ENCODE data around the gene CCDC195.
A peak's percentile ranks its signal among the peaks of the same experiment; 100 is the strongest.
"Not testable (repeated sequence)": the region's sequence is repeated elsewhere in the genome, so short reads cannot be mapped to it uniquely, and the experiment has no call there.

The CCDC195 gene

GRCh38 chr2:224670203-224670602 is 46.0 kb downstream of the CCDC195 start:
- no peak overlapping the region for H3K9ac ChIP-seq (ENCODE audit: low read length)
- H3K36me3 ChIP-seq (replicated peaks; ENCODE audit: low read depth, low read length): peaks cover 4% of the 10 kb centered on the region
- peaks cover 37% of the 10 kb centered on the region for H3K4me1 ChIP-seq (ENCODE audit: low read length)
- H3K27ac ChIP-seq (ENCODE audit: low read length): no peak overlapping the region
- no peak for TF ChIP-seq CTCF (IDR thresholded peaks at IDR 0.05; ENCODE audit: low read depth, low read length)
- no peak for TF ChIP-seq EZH2phosphoT487 (IDR thresholded peaks at IDR 0.05; ENCODE audit: low read depth)
- no peaks in the 10 kb centered on the region for H3K9me3 ChIP-seq (ENCODE audit: insufficient read depth, low read length)
- H3K4me2 ChIP-seq (ENCODE audit: low read length): no peak overlapping the region
- no peaks in the 10 kb centered on the region for H4K20me1 ChIP-seq (ENCODE audit: insufficient read depth, low read length)
- H2AFZ ChIP-seq (ENCODE audit: low read depth, low read length): no peak overlapping the region
- H3K79me2 ChIP-seq (ENCODE audit: low read length): no peaks in the 10 kb centered on the region
- no peak overlapping the region for H3K4me3 ChIP-seq (ENCODE audit: low read length)
- no peaks in the 10 kb centered on the region for H3K27me3 ChIP-seq (ENCODE audit: low read depth, low read length)

- peaks cover 7% of the 10 kb centered on the region for H3K36me3 ChIP-seq (replicated peaks; ENCODE audit: low read depth, low read length)
- no peaks in the 10 kb centered on the region for H3K27me3 ChIP-seq (ENCODE audit: low read depth, low read length)
- H3K79me2 ChIP-seq (ENCODE audit: low read length): no peaks in the 10 kb centered on the region
- H3K9me3 ChIP-seq (ENCODE audit: insufficient read depth, low read length): 0 out of 2 replicates have a peak, but pooled peaks cover 2% of the 10 kb centered on the region
- peaks cover 37% of the 10 kb centered on the region for H3K4me1 ChIP-seq (ENCODE audit: low read length)
- H3K27ac ChIP-seq (ENCODE audit: low read length): no peak overlapping the region
- H4K20me1 ChIP-seq (ENCODE audit: insufficient read depth, low read length): no peaks in the 10 kb centered on the region
- TF ChIP-seq CTCF (IDR thresholded peaks at IDR 0.05; ENCODE audit: low read depth, low read length) (no peak), EZH2phosphoT487 (IDR thresholded peaks at IDR 0.05; ENCODE audit: low read depth) (no peak)
- H2AFZ ChIP-seq (ENCODE audit: low read depth, low read length): no peak overlapping the region
- H3K4me2 ChIP-seq (ENCODE audit: low read length): 0 out of 2 replicates have a peak overlapping the region, but pooled peaks have one; percentile 32
- H3K4me3 ChIP-seq (ENCODE audit: low read length): no peak overlapping the region
- no peak overlapping the region for H3K9ac ChIP-seq (ENCODE audit: low read length)
These were observed 46.7 kb downstream of the CCDC195 start for GRCh38 chr2:224669449-224669848.

- no peaks in the 10 kb centered on the region for H3K27me3 ChIP-seq (ENCODE audit: low read depth, low read length)
- no peaks in the 10 kb centered on the region for H4K20me1 ChIP-seq (ENCODE audit: insufficient read depth, low read length)
- H2AFZ ChIP-seq (ENCODE audit: low read depth, low read length): no peak overlapping the region
- H3K79me2 ChIP-seq (ENCODE audit: low read length): no peaks in the 10 kb centered on the region
- H3K9ac ChIP-seq (ENCODE audit: low read length): no peak overlapping the region
- no peak overlapping the region for H3K4me3 ChIP-seq (ENCODE audit: low read length)
- peaks cover 37% of the 10 kb centered on the region for H3K4me1 ChIP-seq (ENCODE audit: low read length)
- H3K4me2 ChIP-seq (ENCODE audit: low read length): peak overlapping the region; percentile 65
- peaks cover 7% of the 10 kb centered on the region for H3K36me3 ChIP-seq (replicated peaks; ENCODE audit: low read depth, low read length)
- H3K27ac ChIP-seq (ENCODE audit: low read length): peak overlapping the region; percentile 75
- 0 out of 2 replicates have a peak, but pooled peaks cover 4% of the 10 kb centered on the region for H3K9me3 ChIP-seq (ENCODE audit: insufficient read depth, low read length)
- no peak for TF ChIP-seq EZH2phosphoT487 (IDR thresholded peaks at IDR 0.05; ENCODE audit: low read depth)
- TF ChIP-seq CTCF (IDR thresholded peaks at IDR 0.05; ENCODE audit: low read depth, low read length): no peak
These were observed 47.8 kb downstream of the CCDC195 start for GRCh38 chr2:224668123-224668909.

GRCh38 chr2:224666951-224667553 is 49.1 kb downstream of the CCDC195 start:
- Histone ChIP-seq H3K4me3 (ENCODE audit: low read length) (peak overlapping the region; percentile 49), H3K4me2 (ENCODE audit: low read length) (peak overlapping the region; percentile 65), H3K27ac (ENCODE audit: low read length) (peak overlapping the region; percentile 75), H4K20me1 (ENCODE audit: insufficient read depth, low read length) (no peaks in the 10 kb centered on the region), H3K36me3 (replicated peaks; ENCODE audit: low read depth, low read length) (peaks cover 7% of the 10 kb centered on the region), H3K4me1 (ENCODE audit: low read length) (peaks cover 37% of the 10 kb centered on the region), H3K9ac (ENCODE audit: low read length) (peak overlapping the region; percentile 33), H3K79me2 (ENCODE audit: low read length) (no peaks in the 10 kb centered on the region), H2AFZ (ENCODE audit: low read depth, low read length) (no peak overlapping the region), H3K9me3 (ENCODE audit: insufficient read depth, low read length) (0 out of 2 replicates have a peak, but pooled peaks cover 4% of the 10 kb centered on the region), H3K27me3 (ENCODE audit: low read depth, low read length) (no peaks in the 10 kb centered on the region)
- no peak for TF ChIP-seq CTCF (IDR thresholded peaks at IDR 0.05; ENCODE audit: low read depth, low read length)
- TF ChIP-seq EZH2phosphoT487 (IDR thresholded peaks at IDR 0.05; ENCODE audit: low read depth): peak; percentile 57; the same call in 1 of the 2 replicates

GRCh38 chr2:224663322-224663721 is 52.8 kb downstream of the CCDC195 start:
- H4K20me1 ChIP-seq (ENCODE audit: insufficient read depth, low read length); H3K27me3 ChIP-seq (ENCODE audit: low read depth, low read length); H3K9ac ChIP-seq (ENCODE audit: low read length); H3K4me2 ChIP-seq (ENCODE audit: low read length); H3K79me2 ChIP-seq (ENCODE audit: low read length); H3K36me3 ChIP-seq (replicated peaks; ENCODE audit: low read depth, low read length); H3K4me3 ChIP-seq (ENCODE audit: low read length); H2AFZ ChIP-seq (ENCODE audit: low read depth, low read length); H3K27ac ChIP-seq (ENCODE audit: low read length); H3K9me3 ChIP-seq (ENCODE audit: insufficient read depth, low read length): not testable (repeated sequence)
- peaks cover 32% of the 10 kb centered on the region for H3K4me1 ChIP-seq (ENCODE audit: low read length)

GRCh38 chr2:224661708-224662107 is 54.5 kb downstream of the CCDC195 start:
- H3K9ac ChIP-seq (ENCODE audit: low read length); H3K4me2 ChIP-seq (ENCODE audit: low read length); H3K27ac ChIP-seq (ENCODE audit: low read length); H3K27me3 ChIP-seq (ENCODE audit: low read depth, low read length); H4K20me1 ChIP-seq (ENCODE audit: insufficient read depth, low read length); H3K4me3 ChIP-seq (ENCODE audit: low read length); H2AFZ ChIP-seq (ENCODE audit: low read depth, low read length); H3K36me3 ChIP-seq (replicated peaks; ENCODE audit: low read depth, low read length); H3K79me2 ChIP-seq (ENCODE audit: low read length); H3K9me3 ChIP-seq (ENCODE audit: insufficient read depth, low read length): not testable (repeated sequence)
- H3K4me1 ChIP-seq (ENCODE audit: low read length): peaks cover 24% of the 10 kb centered on the region
